T47D (cell line): Measurements from ENCODE around the gene A2M.

ENCODE experiments used
- DNase-seq, 2 experiments: peaks; one replicate each; pipeline versions ENCODE4 v3.0.0 to v3.0.0-alpha.2; 2011 to 2012; ENCODE audit warnings: low read depth in 1 of 2, low spot score in 1 of 2
- JUND ChIP-seq: IDR thresholded peaks from 2 replicates; pipeline ENCODE4 v1.6.1; 2012; ENCODE audit warnings: low read depth
- in situ Hi-C: cut with HindIII; loops from 2 replicates; pipeline ENCODE4 v1.10.0; 2016; ENCODE audit warnings: low sequenced_read_pairs, low pct_unique_long_range_greater_than_20kb

A2M gene

GRCh38 chr12:9049520-9050133, 66.1 kb downstream of the A2M start:
- in situ Hi-C loops, result no loop called here
- DNase-seq, result peak in 1 of 2 experiments; percentile 22
- no peak for TF ChIP-seq JUND

- no peak for DNase-seq
- in situ Hi-C loops, result no loop called here
- no peak for TF ChIP-seq JUND
Observed at GRCh38 chr12:9048930-9049329, 66.8 kb downstream of the A2M start.

GRCh38 chr12:9047105-9047504, 68.6 kb downstream of the A2M start:
- no peak for DNase-seq
- in situ Hi-C loops, result no loop called here
- TF ChIP-seq JUND, result no peak

- in situ Hi-C loops, result no loop called here
- DNase-seq, result no peak
- TF ChIP-seq JUND, result no peak
Observed at GRCh38 chr12:9043766-9044165, 72.0 kb downstream of the A2M start.

GRCh38 chr12:9041321-9041720, 74.4 kb downstream of the A2M start:
- in situ Hi-C loops, result no loop called here
- TF ChIP-seq JUND, result no peak
- no peak for DNase-seq

- DNase-seq, result no peak
- in situ Hi-C loops, result no loop called here
- no peak for TF ChIP-seq JUND
Observed at GRCh38 chr12:9040484-9041186, 75.1 kb downstream of the A2M start.

- peak; percentile 22 to 43 for DNase-seq
- in situ Hi-C loops, result no loop called here
- no peak for TF ChIP-seq JUND
Observed at GRCh38 chr12:9039397-9039977, 76.2 kb downstream of the A2M start.

- DNase-seq, result no peak
- in situ Hi-C loops, result no loop called here
- no peak for TF ChIP-seq JUND
Observed at GRCh38 chr12:9037431-9037830, 78.3 kb downstream of the A2M start.

GRCh38 chr12:9036227-9036626, 79.5 kb downstream of the A2M start:
- no peak for TF ChIP-seq JUND
- in situ Hi-C loops, result no loop called here

GRCh38 chr12:9034095-9034494, 81.6 kb downstream of the A2M start:
- no peak for DNase-seq
- TF ChIP-seq JUND, result no peak
- in situ Hi-C loops, result no loop called here

More at GRCh38 chr12:9036227-9036626, 79.5 kb downstream of the A2M start:
- no peak for DNase-seq

- DNase-seq, result no peak
- no peak for TF ChIP-seq JUND
- in situ Hi-C loops, result no loop called here
Observed at GRCh38 chr12:9033265-9033887, 82.3 kb downstream of the A2M start.

GRCh38 chr12:9032202-9032964, 83.3 kb downstream of the A2M start:
- no peak for TF ChIP-seq JUND
- DNase-seq, result no peak
- in situ Hi-C loops, result no loop called here
